HEK293 (cell line): Measurements from ENCODE around the gene UPK3A.

Source experiments
- GFI1B ChIP-seq: fragments of 450-650 bp; formaldehyde crosslinking; IDR thresholded peaks from 2 replicates; pipeline ENCODE4 v1.5.1; 2016; ENCODE audit warnings: missing biosample characterization, missing genetic modification characterization
- KLF16 ChIP-seq: fragments of 450-650 bp; formaldehyde crosslinking; IDR thresholded peaks from 2 replicates; pipeline ENCODE4 v1.5.1; 2017; ENCODE audit warnings: missing biosample characterization, missing genetic modification characterization
- KLF17 ChIP-seq: fragments of 450-650 bp; formaldehyde crosslinking; IDR thresholded peaks from 2 replicates; pipeline ENCODE4 v1.5.1; 2016; ENCODE audit warnings: missing biosample characterization, missing genetic modification characterization
- KLF8 ChIP-seq: fragments of 450-650 bp; formaldehyde crosslinking; IDR thresholded peaks from 2 replicates; pipeline ENCODE4 v1.5.1; 2016; ENCODE audit warnings: missing biosample characterization, missing genetic modification characterization
- MEIS1 ChIP-seq: sonication (generic); formaldehyde crosslinking; IDR thresholded peaks from 2 replicates; pipeline ENCODE4 v1.8.1; 2022; ENCODE audit warnings: missing genetic modification reagents, mild to moderate bottlenecking, borderline replicate concordance
- OVOL3 ChIP-seq: fragments of 450-650 bp; formaldehyde crosslinking; IDR thresholded peaks from 2 replicates; pipeline ENCODE4 v1.5.1; 2016; ENCODE audit warnings: missing biosample characterization, missing genetic modification characterization
- PRDM1 ChIP-seq: fragments of 450-650 bp; formaldehyde crosslinking; IDR thresholded peaks from 2 replicates; pipeline ENCODE4; 2016; ENCODE audit warnings: missing biosample characterization, missing genetic modification characterization
- PRDM4 ChIP-seq: fragments of 450-650 bp; formaldehyde crosslinking; IDR thresholded peaks from 2 replicates; pipeline ENCODE4 v1.5.1; 2017; ENCODE audit warnings: missing biosample characterization, missing genetic modification characterization
- ZBTB7A ChIP-seq: fragments of 450-650 bp; formaldehyde crosslinking; IDR thresholded peaks from 2 replicates; pipeline ENCODE4 v1.5.1; 2016; ENCODE audit warnings: low read depth, missing biosample characterization, missing genetic modification characterization
- ZFHX2 ChIP-seq: fragments of 450-650 bp; formaldehyde crosslinking; conservative IDR thresholded peaks from 2 replicates; pipeline ENCODE4 v1.5.1; 2016; ENCODE audit warnings: missing biosample characterization, missing genetic modification characterization
- ZFP69B ChIP-seq: fragments of 450-650 bp; formaldehyde crosslinking; IDR thresholded peaks from 2 replicates; pipeline ENCODE4 v1.5.1; 2016; ENCODE audit warnings: missing biosample characterization, missing genetic modification characterization
- ZNF114 ChIP-seq: fragments of 450-650 bp; formaldehyde crosslinking; IDR thresholded peaks from 2 replicates; pipeline ENCODE4 v1.5.0; 2017; ENCODE audit warnings: missing biosample characterization, missing genetic modification characterization
- ZNF140 ChIP-seq: fragments of 450-650 bp; formaldehyde crosslinking; IDR thresholded peaks from 2 replicates; pipeline ENCODE4 v1.5.1; 2016; ENCODE audit warnings: missing biosample characterization, missing genetic modification characterization
- ZNF146 ChIP-seq: fragments of 450-650 bp; formaldehyde crosslinking; IDR thresholded peaks from 2 replicates; pipeline ENCODE4 v1.5.1; 2016; ENCODE audit warnings: missing biosample characterization, missing genetic modification characterization
- ZNF184 ChIP-seq: fragments of 450-650 bp; IDR thresholded peaks from 2 replicates; pipeline ENCODE4 v1.5.1; 2018; ENCODE audit warnings: missing biosample characterization, mild to moderate bottlenecking, missing genetic modification characterization
- ZNF274 ChIP-seq, 2 experiments: fragments of 200-500 bp in 1 of 2; fragments of 450-650 bp in 1 of 2; sonication (Bioruptor generic) in 1 of 2; formaldehyde crosslinking in 1 of 2; IDR thresholded peaks; 2 replicates each; pipeline versions ENCODE4 v1.5.1 to v1.6.1; 2014 to 2016; ENCODE audit warnings: borderline replicate concordance in 1 of 2, inconsistent platforms in 1 of 2, low read length in 1 of 2, missing biosample characterization in 1 of 2, missing genetic modification characterization in 1 of 2
- ZNF362 ChIP-seq: fragments of 450-650 bp; formaldehyde crosslinking; IDR thresholded peaks from 2 replicates; pipeline ENCODE4 v1.5.1; 2016; ENCODE audit warnings: missing biosample characterization, missing genetic modification characterization
- ZNF366 ChIP-seq: fragments of 450-650 bp; formaldehyde crosslinking; conservative IDR thresholded peaks from 2 replicates; pipeline ENCODE4 v1.5.1; 2016; ENCODE audit warnings: missing biosample characterization, missing genetic modification characterization
- ZNF416 ChIP-seq: fragments of 450-650 bp; formaldehyde crosslinking; IDR thresholded peaks from 2 replicates; pipeline ENCODE4 v1.5.1; 2016; ENCODE audit warnings: missing biosample characterization, missing genetic modification characterization
- ZNF48 ChIP-seq: fragments of 450-650 bp; formaldehyde crosslinking; IDR thresholded peaks from 2 replicates; pipeline ENCODE4 v1.5.1; 2016; ENCODE audit warnings: missing biosample characterization, missing genetic modification characterization
- ZNF518A ChIP-seq: fragments of 450-650 bp; formaldehyde crosslinking; conservative IDR thresholded peaks from 2 replicates; pipeline ENCODE4 v1.5.1; 2016; ENCODE audit warnings: low read depth, missing biosample characterization, missing genetic modification characterization
- ZNF521 ChIP-seq: fragments of 450-650 bp; formaldehyde crosslinking; IDR thresholded peaks from 2 replicates; pipeline ENCODE4 v1.5.1; 2017; ENCODE audit warnings: missing biosample characterization, mild to moderate bottlenecking, missing genetic modification characterization
- ZNF548 ChIP-seq: fragments of 450-650 bp; formaldehyde crosslinking; IDR thresholded peaks from 2 replicates; pipeline ENCODE4 v1.5.1; 2016; ENCODE audit warnings: missing biosample characterization, missing genetic modification characterization
- ZNF571 ChIP-seq: fragments of 450-650 bp; formaldehyde crosslinking; IDR thresholded peaks from 2 replicates; pipeline ENCODE4 v1.5.0; 2017; ENCODE audit warnings: missing biosample characterization, missing genetic modification characterization
- ZNF747 ChIP-seq: fragments of 450-650 bp; formaldehyde crosslinking; IDR thresholded peaks from 2 replicates; pipeline ENCODE4 v1.5.1; 2016; ENCODE audit warnings: missing biosample characterization, missing genetic modification characterization
- ZNF843 ChIP-seq: fragments of 450-650 bp; formaldehyde crosslinking; IDR thresholded peaks from 2 replicates; pipeline ENCODE4 v1.5.1; 2016; ENCODE audit warnings: missing biosample characterization, missing genetic modification characterization
- TF ChIP-seq, protein P1 (sequence below): sonication (generic); formaldehyde crosslinking; IDR thresholded peaks from 2 replicates; pipeline ENCODE4 v1.8.1; 2022; ENCODE audit warnings: mild to moderate bottlenecking, moderate library complexity, missing genetic modification reagents

The UPK3A gene

DNA sequence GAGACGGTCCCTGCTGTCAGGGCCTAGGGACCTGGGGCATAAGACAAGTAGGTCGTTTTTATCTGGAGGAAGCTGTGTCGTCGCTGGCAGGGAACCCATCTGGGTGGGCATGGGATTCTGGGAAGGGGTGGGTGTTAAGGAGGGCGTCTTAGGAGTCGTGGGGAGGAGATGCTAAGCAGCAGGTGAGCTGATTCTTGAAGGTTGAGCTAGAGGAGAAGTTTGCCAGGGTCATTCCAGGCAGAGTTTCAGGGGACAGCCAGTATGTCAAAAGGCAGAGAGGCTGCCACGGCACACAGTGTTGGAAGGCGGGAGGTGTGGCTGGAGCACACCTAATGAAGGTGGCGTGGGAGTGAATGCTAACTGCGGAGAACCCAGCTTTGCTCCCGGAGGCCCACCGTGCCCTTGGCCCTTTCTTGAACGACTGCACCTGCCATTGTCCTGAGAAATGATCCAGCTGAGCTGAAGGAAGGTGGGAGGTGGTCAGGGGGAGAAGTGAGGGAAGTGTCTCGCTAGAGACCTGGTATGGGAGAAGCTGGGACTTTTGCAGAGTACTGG is 26.3 kb downstream of the UPK3A start (continued):
- TF ChIP-seq PRDM4 (tag by site-specific recombination) (no peak), KLF17 (tag by site-specific recombination) (0 out of 2 replicates have a peak, but pooled peaks have one; percentile 36), ZNF114 (tag by site-specific recombination) (no peak), MEIS1 (no peak), ZNF416 (tag by site-specific recombination) (no peak), OVOL3 (tag by site-specific recombination) (no peak), ZNF48 (tag by site-specific recombination) (no peak), ZFP69B (no peak), KLF8 (tag by site-specific recombination) (no peak), ZNF747 (tag by site-specific recombination) (no peak), ZFHX2 (tag by site-specific recombination) (peak; percentile 49; the same call in 1 of the 2 replicates), ZNF274 (IDR thresholded peaks at IDR 0.05; ENCODE audit: low read length) (no peak), ZNF274 (tag by site-specific recombination; IDR thresholded peaks at IDR 0.05; ENCODE audit: borderline replicate concordance) (no peak), ZNF146 (tag by site-specific recombination) (no peak), ZNF140 (tag by site-specific recombination) (no peak), ZNF571 (tag by site-specific recombination) (no peak), ZNF548 (tag by site-specific recombination) (no peak), PRDM1 (tag by site-specific recombination) (no peak), ZNF366 (no peak), ZNF521 (tag by site-specific recombination) (no peak), ZNF184 (no peak), ZNF362 (tag by site-specific recombination) (no peak), GFI1B (tag by site-specific recombination) (no peak), KLF16 (tag by site-specific recombination) (no peak), ZNF843 (no peak), ZNF518A (tag by site-specific recombination) (no peak), ZBTB7A (tag by site-specific recombination) (no peak)
- TF ChIP-seq, protein P1, sequence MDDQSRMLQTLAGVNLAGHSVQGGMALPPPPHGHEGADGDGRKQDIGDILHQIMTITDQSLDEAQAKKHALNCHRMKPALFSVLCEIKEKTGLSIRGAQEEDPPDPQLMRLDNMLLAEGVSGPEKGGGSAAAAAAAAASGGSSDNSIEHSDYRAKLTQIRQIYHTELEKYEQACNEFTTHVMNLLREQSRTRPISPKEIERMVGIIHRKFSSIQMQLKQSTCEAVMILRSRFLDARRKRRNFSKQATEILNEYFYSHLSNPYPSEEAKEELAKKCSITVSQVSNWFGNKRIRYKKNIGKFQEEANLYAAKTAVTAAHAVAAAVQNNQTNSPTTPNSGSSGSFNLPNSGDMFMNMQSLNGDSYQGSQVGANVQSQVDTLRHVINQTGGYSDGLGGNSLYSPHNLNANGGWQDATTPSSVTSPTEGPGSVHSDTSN (CRISPR knock-in tag), result no peak
